Loucy (cell line): Measurements from ENCODE around the gene SGSM2.
A peak's percentile ranks its signal among the peaks of the same experiment; 100 is the strongest.

Experiments
- H2AFZ ChIP-seq: fragments of 200-600 bp; sonication (generic); 2 replicates; pipeline ENCODE4 v1.6.0; 2016; ENCODE audit warnings: antibody characterized with exemption, mild to moderate bottlenecking, low read length, moderate library complexity
- H3F3A ChIP-seq: fragments of 200-600 bp; 2 replicates; pipeline ENCODE4 v1.6.0; 2016; ENCODE audit warnings: antibody characterized with exemption, low read depth, mild to moderate bottlenecking
- H3K27me3 ChIP-seq: fragments of 200-600 bp; sonication (generic); 2 replicates; pipeline ENCODE4 v1.6.1; 2014; ENCODE audit warnings: low read length, mild to moderate bottlenecking; ENCODE audit not compliant: insufficient read depth, poor library complexity, severe bottlenecking
- H3K36me3 ChIP-seq: fragments of 200-600 bp; sonication (generic); 2 replicates; pipeline ENCODE4 v1.6.1; 2016; ENCODE audit warnings: low read length; ENCODE audit not compliant: insufficient read depth
- H3K4me1 ChIP-seq: fragments of 200-600 bp; sonication (generic); 2 replicates; pipeline ENCODE4 v1.5.1; 2014; ENCODE audit warnings: low read length, mild to moderate bottlenecking; ENCODE audit not compliant: insufficient read depth, poor library complexity, severe bottlenecking
- H3K4me2 ChIP-seq: fragments of 200-600 bp; sonication (generic); 2 replicates; pipeline ENCODE4 v1.6.0; 2014; ENCODE audit warnings: antibody characterized with exemption, low read length, low read depth, mild to moderate bottlenecking; ENCODE audit not compliant: poor library complexity, severe bottlenecking
- H3K4me3 ChIP-seq: fragments of 200-600 bp; sonication (generic); 2 replicates; pipeline ENCODE4 v1.5.1; 2014; ENCODE audit warnings: low read length, mild to moderate bottlenecking, mixed read lengths; ENCODE audit not compliant: poor library complexity, severe bottlenecking
- H3K79me2 ChIP-seq: fragments of 200-600 bp; sonication (generic); 2 replicates; pipeline ENCODE4 v1.6.1; 2014; ENCODE audit warnings: low read length; ENCODE audit not compliant: insufficient read depth
- H3K9ac ChIP-seq: fragments of 200-600 bp; sonication (generic); 2 replicates; pipeline ENCODE4 v1.6.0; 2014; ENCODE audit warnings: mild to moderate bottlenecking, low read depth, low read length, moderate library complexity; ENCODE audit not compliant: poor library complexity, severe bottlenecking
- H3K9me2 ChIP-seq: fragments of 200-600 bp; sonication (generic); replicated peaks from 2 replicates; pipeline ENCODE4 v1.6.1; 2016; ENCODE audit warnings: low read depth, low read length, mixed read lengths
- H3K9me3 ChIP-seq: fragments of 200-600 bp; sonication (generic); 2 replicates; pipeline ENCODE4 v1.6.1; 2014; ENCODE audit warnings: mild to moderate bottlenecking, antibody characterized with exemption, low read length, low read depth; ENCODE audit not compliant: insufficient read depth
- H4K20me1 ChIP-seq: fragments of 200-600 bp; sonication (generic); 2 replicates; pipeline ENCODE4 v1.6.0; 2014; ENCODE audit warnings: antibody characterized with exemption, low read length, mild to moderate bottlenecking; ENCODE audit not compliant: insufficient read depth, poor library complexity, severe bottlenecking
- CTCF ChIP-seq: fragments of 200-600 bp; sonication (generic); conservative IDR thresholded peaks from 2 replicates; pipeline ENCODE4 v1.5.1; 2014; ENCODE audit warnings: mild to moderate bottlenecking, antibody characterized with exemption, low read length
- EZH2phosphoT487 ChIP-seq: fragments of 200-600 bp; IDR thresholded peaks from 2 replicates; pipeline ENCODE4 v1.6.1; 2018; ENCODE audit warnings: antibody characterized with exemption, mild to moderate bottlenecking, moderate library complexity, borderline replicate concordance

Gene SGSM2

GRCh38 chr17:2299756-2300155, 37.5 kb upstream of the SGSM2 start:
- TF ChIP-seq EZH2phosphoT487 (no peak), CTCF (no peak)
- H3K9me3 ChIP-seq, result no peaks in the 10 kb centered on the region
- H3K4me3 ChIP-seq, result no peak overlapping the region
- H3K4me1 ChIP-seq, result peaks cover 55% of the 10 kb centered on the region
- no peaks in the 10 kb centered on the region for H3F3A ChIP-seq
- H3K36me3 ChIP-seq, result peaks cover 7% of the 10 kb centered on the region; the same call in 1 of the 2 replicates
- H3K9me2 ChIP-seq, result no peaks in the 10 kb centered on the region
- peaks cover 90% of the 10 kb centered on the region for H3K79me2 ChIP-seq
- H3K4me2 ChIP-seq, result peak overlapping the region; percentile 95
- H4K20me1 ChIP-seq, result peaks cover 32% of the 10 kb centered on the region
- H3K9ac ChIP-seq, result no peak overlapping the region
- H2AFZ ChIP-seq, result no peak overlapping the region
- no peaks in the 10 kb centered on the region for H3K27me3 ChIP-seq

- H3K4me3 ChIP-seq, result peak overlapping the region; percentile 98
- H3K4me2 ChIP-seq, result peak overlapping the region; percentile 95
- H3K9ac ChIP-seq, result peak overlapping the region; percentile 91
- peaks cover 61% of the 10 kb centered on the region for H3K79me2 ChIP-seq
- peak overlapping the region; percentile 93 for H2AFZ ChIP-seq
- no peaks in the 10 kb centered on the region; the same call in 1 of the 2 replicates for H3F3A ChIP-seq
- peaks cover 23% of the 10 kb centered on the region for H4K20me1 ChIP-seq
- TF ChIP-seq EZH2phosphoT487 (no peak), CTCF (no peak)
- H3K36me3 ChIP-seq, result peaks cover 4% of the 10 kb centered on the region; the same call in 1 of the 2 replicates
- H3K4me1 ChIP-seq, result peaks cover 31% of the 10 kb centered on the region
- H3K27me3 ChIP-seq, result no peaks in the 10 kb centered on the region
- no peaks in the 10 kb centered on the region for H3K9me3 ChIP-seq
- H3K9me2 ChIP-seq, result no peaks in the 10 kb centered on the region
Observed at GRCh38 chr17:2302778-2303203, 34.5 kb upstream of the SGSM2 start.

- peak within 1 kb of the TSS; percentile 99 for H2AFZ ChIP-seq
- H4K20me1 ChIP-seq, result peaks cover 23% of the 10 kb centered on the region
- H3K9ac ChIP-seq, result peak within 1 kb of the TSS; percentile 91
- H3K4me2 ChIP-seq, result peak within 1 kb of the TSS; percentile 95
- H3F3A ChIP-seq, result no peaks in the 10 kb centered on the region; the same call in 1 of the 2 replicates
- TF ChIP-seq EZH2phosphoT487 (no peak), CTCF (no peak)
- no peaks in the 10 kb centered on the region for H3K9me3 ChIP-seq
- H3K79me2 ChIP-seq, result peaks cover 57% of the 10 kb centered on the region
- peak within 1 kb of the TSS; percentile 98 for H3K4me3 ChIP-seq
- peaks cover 27% of the 10 kb centered on the region for H3K4me1 ChIP-seq
- no peaks in the 10 kb centered on the region for H3K27me3 ChIP-seq
- H3K9me2 ChIP-seq, result no peaks in the 10 kb centered on the region
- peaks cover 3% of the 10 kb centered on the region; the same call in 1 of the 2 replicates for H3K36me3 ChIP-seq
Observed at GRCh38 chr17:2303204-2304188, 33.8 kb upstream of the SGSM2 start, which contains the start of the genes SMG6 and SRR. Gene SMG6, minus strand, starts transcription at chr17:2303785. Its CDS starts 65 bp downstream, at chr17:2303720. Gene SRR, plus strand, starts transcription at chr17:2303950. Its CDS starts 11,611 bp downstream, at chr17:2315561.
